Liver (tissue), 9 donors: ENCODE results near the gene FNDC1. TPM values are rescaled to one million over a fixed set of nuclear protein-coding genes. Genes with fewer than 3 reads are reported as not detected.
A peak's percentile ranks its signal among the peaks of the same experiment; 100 is the strongest.

Experiments used
- DNase-seq: peaks from one replicate; pipeline ENCODE4 v3.0.0-alpha.2; 2017; ENCODE audit warnings: low spot score
- H3K27ac ChIP-seq, 2 donors: one replicate each; pipeline ENCODE4 v1.7.0; 2013; ENCODE audit warnings: inconsistent platforms in 2 of 2, low read length in 2 of 2, control low read depth in 1 of 2, low read depth in 1 of 2, mild to moderate bottlenecking in 1 of 2
- H3K27me3 ChIP-seq, 4 donors: one replicate each; pipeline versions ENCODE4 v1.6.1 to v1.7.0; 2013; ENCODE audit warnings: low read length in 3 of 4, inconsistent platforms in 1 of 4, mild to moderate bottlenecking in 1 of 4, moderate library complexity in 1 of 4; ENCODE audit not compliant: control insufficient read depth in 4 of 4, insufficient read depth in 4 of 4
- H3K36me3 ChIP-seq, 4 donors: one replicate each; pipeline versions ENCODE4 v1.6.1 to v1.7.0; 2013; ENCODE audit warnings: low read length in 3 of 4, mild to moderate bottlenecking in 3 of 4, low read depth in 1 of 4, moderate library complexity in 1 of 4; ENCODE audit not compliant: control insufficient read depth in 4 of 4, insufficient read depth in 3 of 4
- H3K4me1 ChIP-seq, 4 donors: one replicate each; pipeline versions ENCODE4 v1.6.1 to v1.7.0; 2013; ENCODE audit warnings: low read length in 3 of 4, mild to moderate bottlenecking in 3 of 4, moderate library complexity in 1 of 4; ENCODE audit not compliant: control insufficient read depth in 4 of 4, insufficient read depth in 4 of 4
- H3K4me3 ChIP-seq, 3 donors: one replicate each; pipeline versions ENCODE4 v1.6.1 to v1.7.0; 2013; ENCODE audit warnings: low read length in 3 of 3, control low read depth in 1 of 3, low read depth in 1 of 3, mild to moderate bottlenecking in 1 of 3
- H3K9ac ChIP-seq, 2 donors: one replicate each; pipeline ENCODE4 v1.7.0; 2013; ENCODE audit warnings: low read length in 2 of 2, mild to moderate bottlenecking in 2 of 2, moderate library complexity in 2 of 2, control low read depth in 1 of 2, low read depth in 1 of 2
- H3K9me3 ChIP-seq, 4 donors: one replicate each; pipeline versions ENCODE4 v1.6.1 to v1.7.0; 2013; ENCODE audit warnings: low read length in 3 of 4; ENCODE audit not compliant: control insufficient read depth in 4 of 4
- FOXA1 ChIP-seq: IDR thresholded peaks from 2 replicates; pipeline ENCODE4 v1.6.1; 2016; ENCODE audit warnings: antibody characterized with exemption
- FOXA2 ChIP-seq: IDR thresholded peaks from 2 replicates; pipeline ENCODE4 v1.6.1; 2016; ENCODE audit warnings: antibody characterized with exemption
- HNF4A ChIP-seq, 2 donors: conservative IDR thresholded peaks; 2 replicates each; pipeline ENCODE4 v1.6.1; 2016; ENCODE audit warnings: antibody characterized with exemption in 2 of 2, mild to moderate bottlenecking in 2 of 2
- HNF4G ChIP-seq: IDR thresholded peaks from 2 replicates; pipeline ENCODE4 v1.6.1; 2016; ENCODE audit warnings: antibody characterized with exemption
- JUND ChIP-seq, 2 donors: IDR thresholded peaks; 2 replicates each; pipeline ENCODE4 v1.6.1; 2016; ENCODE audit warnings: antibody characterized with exemption in 2 of 2
- RAD21 ChIP-seq, 2 donors: IDR thresholded peaks; 2 replicates each; pipeline ENCODE4 v1.6.1; 2016; ENCODE audit warnings: antibody characterized with exemption in 2 of 2, mild to moderate bottlenecking in 2 of 2
- RXRA ChIP-seq, 2 donors: IDR thresholded peaks; 2 replicates each; pipeline ENCODE4 v1.6.1; 2017 to 2018; ENCODE audit warnings: antibody characterized with exemption in 2 of 2, mild to moderate bottlenecking in 1 of 2
- SP1 ChIP-seq: IDR thresholded peaks from 2 replicates; pipeline ENCODE4 v1.6.1; 2018; ENCODE audit warnings: antibody characterized with exemption, mild to moderate bottlenecking
- WGBS: extraction: QIAGEN DNeasy Blood & Tissue Kit; methylation state at CpG from one replicate; pipeline ENCODE4 v1.1.7; 2013; 5-methylcytosine and 5-hydroxymethylcytosine counted together
- polyA plus RNA-seq, 2 donors: library from polyadenylated mRNA; stranded (reverse) in 1 of 2; unstranded in 1 of 2; fragments of 200-250 nt in 1 of 2; fragments of >200 nt in 1 of 2; fragmentation: Nextera tagmentation in 1 of 2; extraction: Ambion mirVana in 1 of 2; gene quantifications; one replicate each; pipeline versions ENCODE4 v1.2.1 to v1.2.3, GENCODE V29; 2013 to 2015
- total RNA-seq, 2 donors: library from RNA; depleted of rRNA; stranded (reverse); fragments of >200 nt; gene quantifications; one replicate each; pipeline ENCODE4 v1.2.3, GENCODE V29; 2014
- TF ChIP-seq, protein P1 (sequence below): IDR thresholded peaks from 2 replicates; pipeline ENCODE4 v1.6.1; 2016; ENCODE audit warnings: antibody characterized with exemption, mild to moderate bottlenecking
- TF ChIP-seq, protein P2 (sequence below): IDR thresholded peaks from 2 replicates; pipeline ENCODE4 v1.6.1; 2016; ENCODE audit warnings: antibody characterized with exemption
- TF ChIP-seq, protein P3 (sequence below): fragments of 150-350 bp; IDR thresholded peaks from 2 replicates; pipeline ENCODE4 v1.5.1; 2017; ENCODE audit warnings: improper control_type of control experiment, low read depth, low read length; ENCODE audit not compliant: missing input control
- donor health status: healthy.
- donor health status: healthy.
- donor health status: healthy.
- donor health status: healthy.
- donor health status: healthy.

FNDC1 gene
- total and polyA plus RNA-seq, 4 donors, result 0.10 to 0.47 (median 0.17) TPM; not detected in 1

DNA sequence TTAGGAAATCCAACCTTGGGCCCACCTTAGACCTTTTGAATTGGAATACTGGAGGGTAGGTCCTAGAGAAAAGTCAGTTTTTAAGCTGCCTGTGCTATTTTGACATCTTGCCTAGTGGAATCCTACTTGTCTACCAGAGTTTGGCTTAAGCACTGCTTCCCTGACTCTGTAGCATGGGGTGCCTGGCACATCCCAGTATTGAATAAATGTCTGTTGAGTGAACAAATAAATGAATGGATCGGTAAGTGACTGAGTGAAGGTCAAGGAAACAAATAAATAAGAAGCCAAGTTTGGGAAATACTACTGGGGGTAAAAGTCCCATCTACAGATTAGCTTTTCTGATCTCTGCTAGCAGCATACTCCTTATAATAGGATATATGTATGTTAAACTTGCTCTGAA lies 140.5 kb downstream of the FNDC1 start:
- Histone ChIP-seq H3K4me3 (no peak overlapping the region), H3K27ac (no peak overlapping the region), H3K9ac (no peak overlapping the region), H3K36me3 (no peaks in the 10 kb centered on the region), H3K9me3 (no peaks in the 10 kb centered on the region), H3K4me1 (peaks cover 11 to 21% (median 16%) of the 10 kb centered on the region in 4 donors), H3K27me3 (no peaks in the 10 kb centered on the region)
- 19% methylated on average over 1 of the region's 1 CpG for WGBS
- no peak for DNase-seq
- TF ChIP-seq, protein P1, sequence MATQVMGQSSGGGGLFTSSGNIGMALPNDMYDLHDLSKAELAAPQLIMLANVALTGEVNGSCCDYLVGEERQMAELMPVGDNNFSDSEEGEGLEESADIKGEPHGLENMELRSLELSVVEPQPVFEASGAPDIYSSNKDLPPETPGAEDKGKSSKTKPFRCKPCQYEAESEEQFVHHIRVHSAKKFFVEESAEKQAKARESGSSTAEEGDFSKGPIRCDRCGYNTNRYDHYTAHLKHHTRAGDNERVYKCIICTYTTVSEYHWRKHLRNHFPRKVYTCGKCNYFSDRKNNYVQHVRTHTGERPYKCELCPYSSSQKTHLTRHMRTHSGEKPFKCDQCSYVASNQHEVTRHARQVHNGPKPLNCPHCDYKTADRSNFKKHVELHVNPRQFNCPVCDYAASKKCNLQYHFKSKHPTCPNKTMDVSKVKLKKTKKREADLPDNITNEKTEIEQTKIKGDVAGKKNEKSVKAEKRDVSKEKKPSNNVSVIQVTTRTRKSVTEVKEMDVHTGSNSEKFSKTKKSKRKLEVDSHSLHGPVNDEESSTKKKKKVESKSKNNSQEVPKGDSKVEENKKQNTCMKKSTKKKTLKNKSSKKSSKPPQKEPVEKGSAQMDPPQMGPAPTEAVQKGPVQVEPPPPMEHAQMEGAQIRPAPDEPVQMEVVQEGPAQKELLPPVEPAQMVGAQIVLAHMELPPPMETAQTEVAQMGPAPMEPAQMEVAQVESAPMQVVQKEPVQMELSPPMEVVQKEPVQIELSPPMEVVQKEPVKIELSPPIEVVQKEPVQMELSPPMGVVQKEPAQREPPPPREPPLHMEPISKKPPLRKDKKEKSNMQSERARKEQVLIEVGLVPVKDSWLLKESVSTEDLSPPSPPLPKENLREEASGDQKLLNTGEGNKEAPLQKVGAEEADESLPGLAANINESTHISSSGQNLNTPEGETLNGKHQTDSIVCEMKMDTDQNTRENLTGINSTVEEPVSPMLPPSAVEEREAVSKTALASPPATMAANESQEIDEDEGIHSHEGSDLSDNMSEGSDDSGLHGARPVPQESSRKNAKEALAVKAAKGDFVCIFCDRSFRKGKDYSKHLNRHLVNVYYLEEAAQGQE, result no peak
- TF ChIP-seq JUND (IDR thresholded peaks at IDR 0.05) (peak in 1 of 2 donors; percentile 34), FOXA2 (no peak), HNF4A (conservative IDR thresholded peaks at IDR 0.05) (peak in 1 of 2 donors; percentile 43), HNF4G (no peak), RXRA (IDR thresholded peaks at IDR 0.05) (peak in 1 of 2 donors; percentile 57)
- TF ChIP-seq, protein P2, sequence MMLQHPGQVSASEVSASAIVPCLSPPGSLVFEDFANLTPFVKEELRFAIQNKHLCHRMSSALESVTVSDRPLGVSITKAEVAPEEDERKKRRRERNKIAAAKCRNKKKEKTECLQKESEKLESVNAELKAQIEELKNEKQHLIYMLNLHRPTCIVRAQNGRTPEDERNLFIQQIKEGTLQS, result no peak
- TF ChIP-seq, protein P3, sequence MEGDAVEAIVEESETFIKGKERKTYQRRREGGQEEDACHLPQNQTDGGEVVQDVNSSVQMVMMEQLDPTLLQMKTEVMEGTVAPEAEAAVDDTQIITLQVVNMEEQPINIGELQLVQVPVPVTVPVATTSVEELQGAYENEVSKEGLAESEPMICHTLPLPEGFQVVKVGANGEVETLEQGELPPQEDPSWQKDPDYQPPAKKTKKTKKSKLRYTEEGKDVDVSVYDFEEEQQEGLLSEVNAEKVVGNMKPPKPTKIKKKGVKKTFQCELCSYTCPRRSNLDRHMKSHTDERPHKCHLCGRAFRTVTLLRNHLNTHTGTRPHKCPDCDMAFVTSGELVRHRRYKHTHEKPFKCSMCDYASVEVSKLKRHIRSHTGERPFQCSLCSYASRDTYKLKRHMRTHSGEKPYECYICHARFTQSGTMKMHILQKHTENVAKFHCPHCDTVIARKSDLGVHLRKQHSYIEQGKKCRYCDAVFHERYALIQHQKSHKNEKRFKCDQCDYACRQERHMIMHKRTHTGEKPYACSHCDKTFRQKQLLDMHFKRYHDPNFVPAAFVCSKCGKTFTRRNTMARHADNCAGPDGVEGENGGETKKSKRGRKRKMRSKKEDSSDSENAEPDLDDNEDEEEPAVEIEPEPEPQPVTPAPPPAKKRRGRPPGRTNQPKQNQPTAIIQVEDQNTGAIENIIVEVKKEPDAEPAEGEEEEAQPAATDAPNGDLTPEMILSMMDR, result no peak

DNA sequence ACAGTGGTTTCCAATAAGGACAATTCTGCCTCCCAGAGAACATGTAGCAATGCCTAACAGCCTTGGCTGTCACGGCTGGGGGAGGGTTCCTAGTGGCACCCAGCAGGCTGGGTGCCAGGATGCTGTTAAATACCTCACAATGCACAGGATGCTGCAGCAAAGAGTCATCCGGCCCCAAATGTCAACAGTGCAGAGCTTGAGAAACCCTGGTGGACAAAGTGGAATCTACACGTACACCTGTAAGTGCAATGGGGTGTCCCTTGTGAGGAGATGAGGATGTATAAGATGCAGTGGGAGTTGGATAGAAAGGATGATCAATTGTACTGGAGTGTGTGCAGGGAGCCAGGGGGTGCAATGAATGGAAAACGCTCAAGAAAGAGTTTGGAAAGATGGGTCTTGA lies 142.4 kb downstream of the FNDC1 start:
- H3K9me3 ChIP-seq, result no peaks in the 10 kb centered on the region
- TF ChIP-seq, protein P3, result peak; percentile 17
- peak; percentile 33 for TF ChIP-seq FOXA1
- TF ChIP-seq HNF4A (conservative IDR thresholded peaks at IDR 0.05), result peak in 1 of 2 donors; percentile 48
- TF ChIP-seq SP1, result no peak
- TF ChIP-seq RXRA (IDR thresholded peaks at IDR 0.05), result peak in 1 of 2 donors; percentile 59
- TF ChIP-seq, protein P2, result no peak
- peak in 1 of 2 donors; percentile 34 for TF ChIP-seq RAD21 (IDR thresholded peaks at IDR 0.05)
- DNase-seq, result no peak
- no peak overlapping the region for H3K27ac ChIP-seq
- peaks cover 4 to 9% (median 6%) of the 10 kb centered on the region in 4 donors for H3K4me1 ChIP-seq
- no peaks in the 10 kb centered on the region for H3K27me3 ChIP-seq
- no peak overlapping the region for H3K4me3 ChIP-seq
- H3K9ac ChIP-seq, result no peak overlapping the region
- H3K36me3 ChIP-seq, result no peaks in the 10 kb centered on the region
- 33% methylated on average over 4 of the region's 4 CpGs for WGBS
